ENCODE measurements around the gene DISC1. TPM values are rescaled to one million over a fixed set of nuclear protein-coding genes. Genes with fewer than 3 reads are reported as not detected.

DISC1 gene
- total RNA-seq, 2 donors from 2014 or later = 8.0 to 9.4 TPM

DNA sequence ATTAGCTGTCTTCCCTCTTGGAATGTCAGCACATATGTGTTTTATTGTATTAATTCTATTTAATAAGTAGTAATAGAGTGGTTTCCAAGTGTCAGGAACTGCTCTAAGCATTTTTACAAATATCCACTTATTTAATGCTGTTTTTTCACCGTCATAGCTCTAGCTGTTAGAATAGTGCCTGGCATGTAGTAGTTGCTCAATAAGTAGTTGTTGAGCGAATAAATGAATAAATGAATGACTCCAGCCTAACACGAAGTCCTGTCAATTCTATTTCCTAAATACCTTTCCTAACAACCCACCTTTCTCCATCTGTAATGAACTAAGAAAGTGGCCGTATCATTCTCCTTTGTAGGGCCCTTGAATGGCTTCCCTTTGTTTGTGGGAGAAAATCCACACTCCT is 312.5 kb downstream of the DISC1 start:
- 78 to 96% methylated on average over 1 to 4 of the region's 4 CpGs for WGBS, 2 experiments (ENCODE audit: insufficient coverage in 1 of 2, insufficient read length in 1 of 2)
- Mint-ChIP-seq H3K4me1 (peaks cover 44% of the 10 kb centered on the region), H3K27me3 (ENCODE audit: insufficient read depth) (peaks cover 44% of the 10 kb centered on the region), H3K4me3 (no peak overlapping the region), H3K27ac (no peak overlapping the region), H3K36me3 (ENCODE audit: low read depth) (no peaks in the 10 kb centered on the region), H3K9me3 (no peaks in the 10 kb centered on the region)
- no peaks in the 10 kb centered on the region for H3K36me3 ChIP-seq (ENCODE audit: control insufficient read depth, insufficient read depth, low read length)
- no peak for TF ChIP-seq CTCF (conservative IDR thresholded peaks at IDR 0.05)
- H3K27ac ChIP-seq (ENCODE audit: low read depth, low read length) = no peak overlapping the region
- H3K27me3 ChIP-seq (ENCODE audit: control insufficient read depth, insufficient read depth, low read length, poor library complexity, severe bottlenecking) = peaks cover 29% of the 10 kb centered on the region
- no peak for DNase-seq
- H3K9me3 ChIP-seq (ENCODE audit: control insufficient read depth, low read length) = peaks cover 4% of the 10 kb centered on the region
- H3K4me3 ChIP-seq (ENCODE audit: low read length) = no peak overlapping the region
- peaks cover 19% of the 10 kb centered on the region for H3K4me1 ChIP-seq (ENCODE audit: control insufficient read depth, insufficient read depth, low read length)
- no peak overlapping the region for H3K9ac ChIP-seq (ENCODE audit: extremely low read depth, low read length, poor library complexity, severe bottlenecking)

DNA sequence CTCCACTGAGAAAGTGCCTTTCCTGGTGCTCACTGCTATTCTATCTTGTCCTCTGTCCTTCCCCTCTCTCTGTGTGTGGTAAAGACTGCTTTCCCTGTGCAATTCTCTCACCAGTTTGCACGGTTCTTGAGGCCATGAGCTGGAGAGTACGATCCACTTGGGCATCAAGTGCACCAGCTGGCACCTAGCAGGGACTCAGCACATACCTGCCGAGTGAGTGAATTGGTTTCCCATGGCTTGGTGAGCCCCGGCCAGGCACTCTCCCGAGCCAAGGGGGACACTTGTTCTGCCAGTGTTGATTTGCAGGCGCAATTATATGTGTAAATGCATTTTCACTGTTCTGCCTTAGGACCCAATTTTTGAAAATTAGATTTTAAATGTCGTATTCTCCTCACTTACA is 313.5 kb downstream of the DISC1 start:
- Mint-ChIP-seq H3K4me1 (peaks cover 43% of the 10 kb centered on the region), H3K4me3 (no peak overlapping the region), H3K9me3 (no peaks in the 10 kb centered on the region), H3K27me3 (ENCODE audit: insufficient read depth) (peaks cover 48% of the 10 kb centered on the region), H3K36me3 (ENCODE audit: low read depth) (no peaks in the 10 kb centered on the region), H3K27ac (no peak overlapping the region)
- Histone ChIP-seq H3K9ac (ENCODE audit: extremely low read depth, low read length, poor library complexity, severe bottlenecking) (no peak overlapping the region), H3K27me3 (ENCODE audit: control insufficient read depth, insufficient read depth, low read length, poor library complexity, severe bottlenecking) (peaks cover 31% of the 10 kb centered on the region), H3K9me3 (ENCODE audit: control insufficient read depth, low read length) (peaks cover 4% of the 10 kb centered on the region), H3K27ac (ENCODE audit: low read depth, low read length) (no peak overlapping the region), H3K4me1 (ENCODE audit: control insufficient read depth, insufficient read depth, low read length) (peaks cover 17% of the 10 kb centered on the region), H3K4me3 (ENCODE audit: low read length) (no peak overlapping the region), H3K36me3 (ENCODE audit: control insufficient read depth, insufficient read depth, low read length) (no peaks in the 10 kb centered on the region)
- DNase-seq = no peak
- whole genome bisulfite sequencing, 2 experiments (ENCODE audit: insufficient coverage in 1 of 2, insufficient read length in 1 of 2) = 94 to 96% methylated on average over 7 of the region's 7 CpGs
- no peak for TF ChIP-seq CTCF (conservative IDR thresholded peaks at IDR 0.05)

DNA sequence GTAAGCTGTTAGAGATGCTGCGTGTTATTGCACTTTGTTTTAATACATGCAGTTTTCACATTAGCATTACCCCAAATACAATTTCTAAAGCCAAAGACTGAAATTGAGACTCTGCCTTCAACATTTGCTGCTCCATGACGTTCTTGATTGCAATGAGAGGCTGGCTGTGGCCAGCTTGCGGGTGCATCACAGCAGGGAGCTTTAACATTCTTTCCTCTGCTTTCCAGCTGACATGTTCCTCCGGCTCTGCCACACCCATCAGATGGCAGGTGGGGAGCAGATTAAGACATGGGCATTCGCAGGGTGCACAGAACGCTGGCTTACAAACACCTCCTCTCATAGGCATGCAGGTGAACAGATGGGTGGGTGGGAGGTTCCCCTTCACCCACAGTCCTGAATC is 314.1 kb downstream of the DISC1 start:
- Mint-ChIP-seq H3K27ac (no peak overlapping the region), H3K4me3 (no peak overlapping the region), H3K36me3 (ENCODE audit: low read depth) (no peaks in the 10 kb centered on the region), H3K4me1 (peaks cover 38% of the 10 kb centered on the region), H3K27me3 (ENCODE audit: insufficient read depth) (peaks cover 48% of the 10 kb centered on the region), H3K9me3 (no peaks in the 10 kb centered on the region)
- Histone ChIP-seq H3K27me3 (ENCODE audit: control insufficient read depth, insufficient read depth, low read length, poor library complexity, severe bottlenecking) (peaks cover 31% of the 10 kb centered on the region), H3K9me3 (ENCODE audit: control insufficient read depth, low read length) (peaks cover 4% of the 10 kb centered on the region), H3K9ac (ENCODE audit: extremely low read depth, low read length, poor library complexity, severe bottlenecking) (no peak overlapping the region), H3K36me3 (ENCODE audit: control insufficient read depth, insufficient read depth, low read length) (no peaks in the 10 kb centered on the region), H3K4me1 (ENCODE audit: control insufficient read depth, insufficient read depth, low read length) (peaks cover 13% of the 10 kb centered on the region), H3K27ac (ENCODE audit: low read depth, low read length) (no peak overlapping the region), H3K4me3 (ENCODE audit: low read length) (no peak overlapping the region)
- no peak for TF ChIP-seq CTCF (conservative IDR thresholded peaks at IDR 0.05)
- 90 to 92% methylated on average over 4 to 6 of the region's 6 CpGs for WGBS, 2 experiments (ENCODE audit: insufficient coverage in 1 of 2, insufficient read length in 1 of 2)
- no peak for DNase-seq
